ENCODE results near the gene METAP1.
"Not testable (repeated sequence)": the region's sequence is repeated elsewhere in the genome, so short reads cannot be mapped to it uniquely, and the experiment has no call there.

The METAP1 gene

DNA sequence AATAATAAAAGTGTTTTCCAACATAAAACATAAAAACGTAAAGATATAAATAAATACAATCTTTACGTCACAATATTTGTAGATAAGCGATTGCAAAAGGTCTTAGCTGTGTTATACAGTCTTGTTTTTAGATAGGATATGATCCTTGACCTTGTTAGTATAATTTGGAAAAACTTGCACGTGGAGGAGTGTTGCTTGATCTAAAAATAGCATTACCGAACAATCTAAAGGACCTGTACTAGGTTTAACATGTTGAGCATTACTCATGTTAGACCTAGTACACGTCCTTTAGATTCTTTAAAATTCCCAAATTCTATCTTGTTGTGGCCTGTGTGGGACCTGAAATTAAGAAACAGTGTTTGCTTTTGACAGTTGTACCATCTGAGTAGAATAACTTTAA is 1.6 kb downstream of the METAP1 start:
- DNase-seq (ENCODE audit: low read depth in 2 of 2): no peak

DNA sequence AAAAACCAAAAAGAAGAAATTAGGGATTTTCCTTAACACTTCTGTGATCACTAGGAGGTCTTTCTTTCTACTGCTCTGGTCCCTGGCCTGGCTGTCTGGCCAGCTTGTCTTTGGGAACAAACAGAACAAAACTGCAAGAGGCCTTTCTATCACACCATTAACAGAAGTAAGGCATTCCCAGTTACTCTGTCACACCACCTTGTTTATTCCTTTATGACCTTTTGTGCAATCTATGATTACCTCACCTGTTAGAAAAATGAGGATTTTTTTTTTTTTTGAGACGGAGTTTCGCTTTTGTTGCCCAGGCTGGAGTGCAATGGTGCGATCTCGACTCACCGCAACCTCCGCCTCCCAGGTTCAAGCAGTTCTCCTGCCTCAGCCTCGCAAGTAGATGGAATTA is 3.0 kb downstream of the METAP1 start:
- no peak for DNase-seq (ENCODE audit: low read depth in 2 of 2)

DNA sequence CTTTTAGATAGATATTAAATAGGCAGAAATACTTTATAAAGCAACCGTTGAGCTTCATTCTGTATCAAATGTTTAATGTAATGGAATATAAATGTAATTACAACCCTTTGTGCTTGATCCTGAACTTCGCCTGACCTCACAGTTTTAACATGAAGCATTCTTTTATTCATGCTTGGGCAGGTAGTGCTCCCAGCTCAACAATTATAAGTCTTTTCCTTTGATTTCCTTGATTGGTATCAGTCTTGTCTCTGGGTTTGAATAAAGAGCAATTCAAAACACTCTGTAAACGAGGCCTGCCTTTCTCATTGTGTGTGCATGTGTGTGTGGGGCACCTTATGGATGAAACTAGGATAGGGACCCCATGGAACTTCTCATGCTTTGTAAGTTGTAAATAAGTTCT is 6.8 kb downstream of the METAP1 start:
- DNase-seq (ENCODE audit: low read depth in 2 of 2): no peak

DNA sequence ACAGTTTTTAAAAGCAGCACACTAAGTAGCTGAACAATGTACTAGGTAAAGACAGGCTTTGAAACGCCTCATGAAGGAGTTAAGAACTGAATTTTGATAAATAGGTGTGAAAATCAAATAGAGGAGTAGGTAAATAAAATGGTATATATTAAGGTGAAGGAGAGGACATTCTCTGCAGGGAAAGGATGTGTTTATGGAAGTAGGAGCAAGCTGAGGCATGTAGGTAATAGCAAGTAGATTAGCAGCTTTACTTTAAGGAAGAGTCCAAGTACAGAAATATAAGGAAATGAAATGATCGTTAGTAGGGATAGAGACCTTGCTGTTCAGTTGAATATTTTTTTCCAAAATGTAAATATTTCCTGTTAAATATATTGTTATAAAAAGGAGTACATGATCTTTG is 12.5 kb downstream of the METAP1 start:
- DNase-seq (ENCODE audit: low read depth in 2 of 2): no peak

DNA sequence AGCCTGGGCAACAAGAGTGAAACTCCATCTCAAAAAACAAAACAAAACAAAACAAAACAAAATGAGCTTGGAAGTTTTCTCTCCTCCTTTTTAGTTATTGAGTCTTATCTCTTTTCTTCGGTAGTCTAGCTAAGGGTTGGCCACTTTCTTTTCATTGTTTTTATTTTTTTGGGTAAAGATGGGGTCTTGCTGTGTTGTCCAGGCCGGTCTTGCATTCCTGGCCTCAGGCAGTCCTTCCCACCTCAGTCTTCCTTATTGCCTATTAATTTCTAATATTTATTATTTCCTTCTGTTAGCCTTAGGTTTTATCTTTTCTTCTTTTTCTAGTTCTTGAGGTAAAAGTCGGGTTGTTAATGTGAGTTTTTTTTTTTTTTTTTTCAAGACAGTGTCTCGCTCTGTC is 16.4 kb downstream of the METAP1 start:
- DNase-seq (ENCODE audit: low read depth in 2 of 2): no peak

DNA sequence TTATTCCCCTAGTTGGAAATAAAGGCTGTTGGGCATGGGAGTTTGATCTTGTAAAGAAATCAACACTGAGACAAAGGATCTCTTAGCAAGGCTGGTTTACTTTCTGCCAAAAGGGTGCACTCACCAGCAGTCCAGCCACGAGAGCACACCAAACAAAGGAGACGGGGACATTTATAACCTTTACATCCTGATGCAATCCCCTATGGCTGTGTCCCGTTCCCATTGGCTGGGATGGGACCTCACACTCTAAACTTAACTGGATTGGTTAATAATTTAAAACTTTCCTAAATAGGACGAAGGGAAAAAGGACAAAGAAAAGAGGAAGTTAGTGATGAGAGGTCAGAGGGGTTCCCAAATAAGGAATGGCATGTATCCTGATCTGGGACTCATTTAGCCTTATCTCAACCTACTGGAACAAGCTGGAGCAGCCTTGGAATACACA is 17.9 kb downstream of the METAP1 start:
- no peak for DNase-seq (ENCODE audit: low read depth in 2 of 2)

DNA sequence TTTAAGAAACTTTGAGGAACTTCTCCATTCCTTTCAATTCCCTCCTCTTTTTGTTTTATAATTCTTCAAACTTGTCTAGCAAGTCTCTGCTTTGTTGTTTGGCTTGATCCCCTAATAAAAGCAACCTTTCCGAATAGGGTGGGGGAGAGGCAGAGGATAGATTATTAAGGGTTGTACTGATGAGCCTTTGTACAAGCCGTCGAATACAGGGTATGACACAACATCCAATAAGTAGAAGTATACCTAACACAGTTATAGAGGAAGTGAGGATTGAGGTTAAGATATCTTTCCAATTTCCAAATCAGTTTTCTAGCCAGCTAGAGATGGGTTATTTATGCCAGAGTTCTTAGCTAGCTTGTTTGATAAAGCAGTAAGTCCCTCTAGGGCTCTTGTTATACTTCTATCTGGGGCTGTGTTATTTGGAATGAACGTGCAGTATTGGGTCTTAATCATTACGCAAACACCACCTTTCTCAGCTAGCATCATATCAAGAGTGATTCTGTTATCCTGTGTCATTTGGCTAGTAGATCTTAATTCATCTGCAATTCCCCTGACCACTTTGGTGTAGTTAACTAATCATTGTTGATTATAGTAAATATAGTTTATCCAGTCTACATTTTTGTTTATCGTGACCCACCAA is 18.5 kb downstream of the METAP1 start:
- DNase-seq (ENCODE audit: low read depth in 2 of 2): no peak

DNA sequence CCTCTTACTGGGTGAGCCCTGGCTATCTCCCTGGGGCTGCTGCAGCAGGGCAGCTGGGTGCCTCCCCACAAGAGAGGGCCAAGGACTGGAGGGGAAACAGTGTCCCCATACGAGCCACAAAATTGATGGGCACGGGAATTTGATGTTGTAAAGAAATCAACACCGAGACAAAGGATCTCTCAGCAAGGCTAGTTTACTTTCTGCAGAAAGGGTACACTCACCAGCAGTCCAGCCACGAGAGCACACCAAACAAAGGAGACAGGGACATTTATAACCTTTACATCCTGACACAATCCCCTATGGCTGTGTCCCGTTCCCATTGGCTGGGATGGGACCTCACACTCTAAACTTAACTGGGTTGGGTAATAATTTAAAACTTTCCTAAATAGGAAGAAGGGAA is 25.9 kb downstream of the METAP1 start:
- no peak for DNase-seq (ENCODE audit: low read depth in 2 of 2)

DNA sequence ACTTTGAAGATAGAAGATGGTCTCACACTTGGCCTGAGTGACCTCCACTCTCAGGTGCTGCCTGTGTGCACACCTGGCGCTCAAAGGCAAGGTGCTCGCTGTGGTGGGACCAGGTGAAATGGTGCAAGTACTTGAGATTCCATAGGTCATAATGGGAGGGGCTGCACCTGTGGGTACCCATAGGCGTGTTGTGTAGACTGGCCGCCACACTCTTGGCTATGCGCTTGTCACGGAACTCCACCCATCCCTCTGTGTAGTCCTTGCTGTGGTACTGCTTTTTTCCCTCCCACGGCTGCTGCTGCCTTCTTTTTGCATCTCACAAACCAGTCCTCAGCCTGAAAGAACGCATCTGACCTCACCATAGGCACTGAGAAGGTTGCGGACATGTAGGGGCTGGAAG is 27.0 kb downstream of the METAP1 start:
- no peak for DNase-seq (ENCODE audit: low read depth in 2 of 2)

DNA sequence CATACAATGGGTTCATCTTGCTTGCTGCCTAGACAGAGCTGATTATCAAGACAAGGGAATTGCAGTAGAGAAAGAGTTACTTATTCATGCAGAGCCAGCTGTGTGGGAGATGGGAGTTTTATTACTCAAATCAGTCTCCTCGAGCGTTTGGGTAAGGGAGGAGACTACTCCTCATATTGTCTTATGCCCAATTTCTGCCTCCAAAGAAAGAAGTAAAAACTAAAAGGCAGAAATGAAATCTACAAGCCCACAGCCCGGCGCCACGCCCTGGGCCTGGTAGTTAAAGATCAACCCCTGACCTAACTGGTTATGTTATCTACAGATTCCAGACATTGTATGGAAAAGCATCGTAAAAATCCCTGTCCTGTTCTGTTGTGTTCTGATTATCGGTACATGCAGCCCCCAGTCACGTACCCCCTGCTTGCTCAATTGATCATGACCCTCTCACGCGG is 28.3 kb downstream of the METAP1 start:
- not testable (repeated sequence) for DNase-seq (ENCODE audit: low read depth in 2 of 2)

DNA sequence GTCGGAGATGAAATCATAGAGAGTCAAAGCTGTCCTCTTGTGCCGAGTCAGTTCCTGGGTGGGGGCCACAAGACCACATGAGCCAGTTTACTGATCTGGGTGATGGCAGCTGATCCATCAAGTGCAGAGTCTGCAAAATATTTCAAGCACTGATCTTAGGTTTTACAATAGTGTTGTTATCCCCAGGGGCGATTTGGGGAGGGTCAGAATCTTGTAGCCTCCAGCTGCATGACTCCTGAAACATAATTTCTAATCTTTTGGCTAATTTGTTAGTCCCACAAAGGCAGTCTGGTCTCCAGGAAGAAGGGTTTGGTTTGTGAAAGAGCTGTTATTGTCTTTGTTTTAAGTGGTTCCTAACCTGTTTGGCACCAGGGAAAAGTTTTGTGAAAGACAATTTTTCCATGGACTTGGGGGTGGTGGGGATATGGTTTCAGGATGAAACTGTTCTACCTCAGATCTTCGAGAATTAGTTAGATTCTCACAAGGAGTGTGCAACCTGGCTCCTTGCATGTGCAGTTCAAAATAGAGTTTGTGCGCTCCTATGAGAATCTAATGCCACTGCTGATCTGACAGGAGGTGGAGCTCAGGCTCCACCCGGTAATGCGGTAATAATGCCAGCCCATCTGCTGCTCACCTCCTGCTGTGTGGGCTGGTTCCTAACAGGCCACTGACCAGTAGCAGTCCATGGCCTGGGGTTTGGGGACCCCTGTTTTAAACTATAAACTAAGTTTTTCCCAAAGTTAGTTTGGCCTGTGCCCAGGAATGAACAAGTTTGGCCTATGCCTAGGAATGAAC is 29.2 kb downstream of the METAP1 start:
- no peak for DNase-seq (ENCODE audit: low read depth in 2 of 2)

DNA sequence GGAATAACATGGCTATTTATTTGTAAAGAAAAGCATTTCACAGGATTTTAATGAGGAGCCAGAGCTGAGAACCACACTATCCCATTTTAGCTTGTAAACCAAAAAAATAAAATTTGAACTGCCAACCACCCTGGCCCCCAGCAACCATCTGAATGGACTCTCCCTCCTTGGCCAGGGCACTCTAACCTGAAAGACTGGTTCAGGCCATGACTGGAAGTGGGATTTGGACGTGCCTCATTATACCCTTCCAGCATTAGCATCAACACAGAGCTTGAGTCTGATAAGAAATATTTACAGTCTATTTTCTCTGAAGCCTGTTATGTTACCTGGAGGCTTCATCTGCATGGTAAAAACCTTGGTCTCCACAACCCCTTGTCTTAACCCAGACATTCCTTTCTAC is 30.0 kb downstream of the METAP1 start:
- DNase-seq (ENCODE audit: low read depth in 2 of 2): no peak

DNA sequence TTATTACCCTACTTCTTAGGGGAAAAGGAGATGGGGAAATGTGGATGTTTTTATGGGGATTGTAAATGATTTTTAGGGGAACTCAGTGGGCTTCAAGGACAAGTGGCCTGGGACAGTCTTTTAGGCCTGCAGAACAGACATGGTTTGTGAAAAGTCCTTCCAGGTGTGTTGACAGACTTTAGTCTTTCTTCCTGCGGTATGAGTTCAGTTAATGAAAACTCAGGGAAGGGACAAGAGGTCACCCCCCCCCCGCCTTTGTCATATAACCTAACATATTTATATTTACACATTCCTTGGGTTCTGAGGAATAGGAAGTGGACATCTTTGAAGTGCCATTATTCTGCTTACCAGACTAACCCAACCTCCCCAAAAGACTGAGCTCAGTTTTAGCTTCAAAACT is 31.8 kb downstream of the METAP1 start:
- no peak for DNase-seq (ENCODE audit: low read depth in 2 of 2)

DNA sequence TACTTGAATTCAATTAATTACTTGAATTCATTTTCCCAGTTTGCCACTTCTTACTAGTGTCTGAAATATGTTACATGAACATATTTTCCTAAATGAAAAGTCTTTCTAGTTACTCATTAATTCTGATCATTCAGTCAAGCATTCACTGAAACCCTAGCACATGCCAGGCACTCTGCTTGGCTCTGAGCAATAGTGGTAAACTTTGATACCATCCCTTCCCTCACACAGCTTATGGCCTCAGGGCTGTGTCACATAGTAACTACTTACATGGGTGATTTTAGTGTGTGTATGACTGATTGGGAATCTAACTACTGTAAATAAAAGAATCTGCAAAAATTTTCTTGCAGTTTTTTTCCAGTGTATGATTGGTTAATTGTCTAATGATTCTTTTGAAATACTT is 32.7 kb downstream of the METAP1 start:
- DNase-seq (ENCODE audit: low read depth in 2 of 2): no peak

DNA sequence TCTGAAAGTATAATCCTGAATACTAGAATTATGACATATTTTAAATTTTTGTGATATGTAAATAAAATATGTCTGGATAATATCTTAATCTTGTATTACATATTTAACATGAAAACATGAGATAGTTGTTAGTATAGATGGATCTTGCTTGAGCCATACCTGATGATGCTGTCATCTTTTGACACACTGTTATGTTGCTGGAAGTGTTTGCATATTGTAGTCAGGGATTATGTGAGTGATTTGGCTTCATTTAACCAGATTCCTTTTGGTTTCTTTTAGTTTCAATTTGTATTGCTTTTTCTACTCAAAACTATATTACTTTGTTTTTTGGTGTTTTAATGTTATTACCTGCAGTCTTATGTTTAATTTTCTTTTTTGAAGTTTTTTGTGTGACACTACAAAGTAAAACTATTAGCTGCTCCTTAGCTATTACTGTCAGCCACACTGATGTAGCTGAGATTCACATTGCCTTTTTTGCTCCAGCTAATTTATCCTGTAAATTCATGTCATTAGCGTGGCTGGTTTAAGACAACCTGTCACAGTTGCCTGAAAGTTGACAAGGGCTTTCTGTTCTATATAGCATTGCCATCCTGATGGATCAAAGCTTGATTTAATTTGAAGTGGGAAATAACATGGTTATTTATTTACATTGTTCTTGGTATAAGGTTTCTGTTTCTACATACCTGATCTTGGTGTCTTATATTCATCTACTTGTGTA is 33.7 kb downstream of the METAP1 start:
- no peak for DNase-seq (ENCODE audit: low read depth in 2 of 2)

DNA sequence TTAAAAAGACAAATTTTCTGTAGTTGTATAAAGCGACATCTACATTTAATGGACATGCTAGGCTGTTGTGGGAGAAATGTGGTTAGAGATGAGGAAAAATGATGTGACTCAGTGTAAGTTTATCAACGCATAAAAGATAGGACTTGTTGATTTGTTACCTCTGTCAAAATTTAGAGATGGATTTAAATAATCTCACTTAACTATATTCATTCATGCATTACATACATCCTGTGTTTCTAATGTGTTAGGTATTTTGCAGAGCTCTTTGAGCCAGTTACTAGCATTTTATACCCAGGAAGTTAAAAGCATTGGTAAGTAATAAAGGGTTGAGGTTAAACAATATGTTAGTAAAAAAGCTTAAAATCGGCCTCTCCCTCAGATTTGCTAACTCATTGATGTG is 34.3 kb downstream of the METAP1 start:
- no peak for DNase-seq (ENCODE audit: low read depth in 2 of 2)

DNA sequence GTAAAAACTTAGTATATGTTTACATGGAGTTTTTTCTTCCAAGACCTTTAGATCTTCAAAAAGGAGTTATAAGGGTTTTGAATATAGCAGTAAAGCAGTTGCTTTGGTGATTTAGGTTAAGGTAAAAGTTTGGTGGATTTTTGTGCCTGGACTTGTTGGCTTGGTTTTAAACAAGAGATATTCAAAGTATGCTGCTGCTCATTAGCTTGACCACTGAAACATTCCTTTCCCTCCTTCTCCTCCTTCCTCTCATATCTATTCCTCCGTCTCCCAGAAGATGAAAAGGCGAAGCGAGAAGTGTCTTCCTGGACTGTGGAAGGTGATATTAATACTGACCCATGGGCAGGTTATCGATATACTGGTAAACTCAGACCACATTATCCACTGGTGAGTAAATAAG is 38.4 kb downstream of the METAP1 start:
- DNase-seq (ENCODE audit: low read depth in 2 of 2): no peak

DNA sequence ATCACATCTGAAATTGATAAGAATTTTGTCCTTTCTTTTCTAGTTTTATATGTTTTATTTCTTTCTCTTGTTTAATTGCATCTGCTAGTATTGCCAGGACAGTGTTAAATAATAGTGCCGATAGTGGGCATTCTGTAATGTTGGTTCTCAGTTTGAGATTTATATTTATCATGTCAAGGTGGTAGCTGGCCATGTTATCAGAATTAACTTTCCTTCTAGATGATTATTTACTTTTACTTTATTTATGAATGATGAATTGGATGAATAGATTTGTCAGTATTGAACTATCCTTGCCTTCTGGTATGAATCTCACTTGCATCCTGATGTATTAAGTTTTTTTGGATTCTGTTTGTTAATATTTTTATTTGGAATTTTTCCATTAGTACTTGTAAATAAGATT is 42.7 kb downstream of the METAP1 start:
- DNase-seq (ENCODE audit: low read depth in 2 of 2): no peak

DNA sequence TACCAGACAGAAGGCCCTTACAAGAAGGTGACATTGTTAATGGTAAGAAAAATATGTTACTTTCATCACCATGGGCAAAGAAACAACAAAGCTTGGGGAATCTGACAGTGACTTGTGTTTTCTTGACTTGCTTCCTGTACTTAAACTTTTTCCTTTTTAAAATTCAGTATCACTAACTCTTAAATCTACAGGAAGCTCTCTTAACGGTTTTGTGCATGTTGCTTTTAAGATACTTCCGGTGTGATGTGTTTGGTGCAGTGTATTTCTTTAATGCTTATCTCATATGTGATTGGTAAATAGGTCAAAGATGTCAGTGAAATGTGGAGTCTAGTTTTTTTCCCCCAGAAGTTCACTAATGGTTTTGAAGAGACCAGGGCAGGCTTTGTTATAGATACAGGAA is 47.8 kb downstream of the METAP1 start:
- no peak for DNase-seq (ENCODE audit: low read depth in 2 of 2)

DNA sequence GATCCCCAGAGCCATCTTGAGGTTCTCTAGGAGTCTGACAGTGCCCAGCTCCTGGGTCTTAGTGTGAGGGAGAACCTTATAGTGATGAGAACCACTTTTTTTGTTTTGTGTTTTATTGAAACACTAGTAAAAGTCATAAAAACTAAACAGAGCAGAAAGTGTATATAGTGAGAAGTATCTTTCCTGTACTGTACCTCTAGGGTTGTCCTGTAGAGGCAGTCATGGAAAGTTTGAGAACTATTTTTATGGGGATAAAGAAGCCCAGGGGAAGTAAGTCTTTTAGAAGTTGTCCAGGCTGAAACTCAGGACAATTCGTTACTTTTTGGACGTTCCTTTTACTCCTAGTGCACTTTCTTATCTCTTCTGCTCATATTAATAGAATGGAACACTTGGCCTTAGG is 52.2 kb downstream of the METAP1 start:
- DNase-seq (ENCODE audit: low read depth in 2 of 2): no peak

DNA sequence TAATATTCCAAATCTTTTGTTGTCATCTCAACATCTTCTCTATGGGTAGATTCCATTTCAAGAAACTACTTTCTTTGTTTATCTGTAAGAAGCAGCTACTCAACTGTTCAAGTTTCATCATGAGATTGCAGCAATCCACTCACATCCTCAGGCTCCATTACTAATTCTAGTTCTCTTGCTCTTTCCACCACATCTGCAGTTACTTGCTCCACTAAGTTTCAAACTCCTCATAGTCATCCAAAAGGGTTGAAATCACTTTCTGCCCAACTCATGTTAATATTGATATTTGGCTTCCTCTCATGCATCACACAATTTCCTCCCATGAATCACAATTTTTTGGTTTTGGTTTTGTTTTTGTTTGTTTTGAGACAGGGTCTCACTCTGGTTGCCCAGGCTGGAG is 57.4 kb downstream of the METAP1 start:
- DNase-seq (ENCODE audit: low read depth in 2 of 2): no peak

DNA sequence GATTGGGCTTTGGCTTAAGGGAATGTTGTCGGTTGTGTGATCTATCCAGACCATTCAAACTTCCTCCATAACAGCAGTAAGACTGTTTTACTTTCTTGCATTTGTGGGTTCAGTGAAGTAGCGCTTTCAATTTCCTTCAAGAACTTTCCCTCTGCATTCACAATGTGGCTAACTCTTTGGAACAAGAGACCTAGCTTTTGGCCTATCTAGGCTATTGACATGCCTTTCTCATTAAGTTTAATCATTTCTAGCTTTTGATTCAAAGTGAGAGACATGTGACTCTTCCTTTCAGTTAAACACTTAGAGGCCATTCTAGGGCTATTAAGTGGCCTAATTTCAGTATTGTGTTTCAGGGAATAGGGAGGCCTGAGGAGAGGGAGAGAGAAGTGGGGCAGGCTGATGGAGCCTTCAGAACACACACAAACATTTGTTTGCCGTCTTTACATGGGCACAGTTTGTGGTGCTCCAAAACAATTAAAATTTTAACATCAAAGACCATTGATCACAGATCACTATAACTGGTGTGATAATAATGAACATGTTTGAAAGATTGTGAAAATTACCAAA is 59.0 kb downstream of the METAP1 start:
- no peak for DNase-seq (ENCODE audit: low read depth in 2 of 2)

DNA sequence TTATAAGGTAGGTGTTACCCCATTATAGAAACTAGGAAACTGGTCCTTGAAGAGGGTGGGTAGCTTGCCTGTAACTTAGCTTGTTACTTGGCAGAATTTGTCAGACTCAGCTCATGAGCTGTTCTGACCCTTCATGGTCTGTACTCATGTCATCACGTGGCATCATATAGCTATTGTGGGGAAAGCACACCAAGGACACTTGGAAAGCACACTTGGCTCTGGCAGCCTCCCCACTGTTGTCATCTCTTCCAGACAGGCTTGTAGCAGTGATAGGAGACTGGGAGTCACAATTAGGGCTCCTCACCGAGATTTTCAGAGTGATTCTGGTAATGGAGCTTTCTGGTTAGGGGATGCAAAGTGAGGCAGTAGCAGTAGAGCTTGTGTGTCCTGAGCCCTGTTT is 62.7 kb downstream of the METAP1 start:
- DNase-seq (ENCODE audit: low read depth in 2 of 2): no peak
